ENCODE results near the gene TMEM181.
"Not testable (repeated sequence)": the region's sequence is repeated elsewhere in the genome, so short reads cannot be mapped to it uniquely, and the experiment has no call there.

TMEM181 gene

DNA sequence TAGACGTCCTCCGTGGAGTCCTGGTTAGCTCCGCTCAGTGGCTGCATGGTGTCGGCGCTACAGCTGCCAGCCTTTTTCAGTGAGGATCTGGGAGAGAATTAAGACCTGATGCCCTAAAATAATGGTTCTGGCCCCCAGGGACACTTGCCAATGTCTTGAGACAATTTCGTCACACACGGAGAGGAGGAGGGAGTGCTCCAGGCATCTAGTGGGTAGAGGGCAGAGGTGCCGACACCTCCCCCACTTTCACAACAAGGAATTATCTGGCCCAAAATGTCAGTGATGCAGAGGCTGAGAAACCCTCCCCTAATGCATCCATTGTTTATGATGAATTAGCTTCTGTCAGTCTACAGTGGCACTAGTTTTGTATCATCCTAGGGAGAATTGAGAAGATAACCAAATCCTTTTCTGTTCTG, 24.4 kb downstream of the TMEM181 start:
- no peak for DNase-seq (ENCODE audit: low read depth)
- H3K4me3 ChIP-seq (ENCODE audit: low read depth, low read length), result no peak overlapping the region

DNA sequence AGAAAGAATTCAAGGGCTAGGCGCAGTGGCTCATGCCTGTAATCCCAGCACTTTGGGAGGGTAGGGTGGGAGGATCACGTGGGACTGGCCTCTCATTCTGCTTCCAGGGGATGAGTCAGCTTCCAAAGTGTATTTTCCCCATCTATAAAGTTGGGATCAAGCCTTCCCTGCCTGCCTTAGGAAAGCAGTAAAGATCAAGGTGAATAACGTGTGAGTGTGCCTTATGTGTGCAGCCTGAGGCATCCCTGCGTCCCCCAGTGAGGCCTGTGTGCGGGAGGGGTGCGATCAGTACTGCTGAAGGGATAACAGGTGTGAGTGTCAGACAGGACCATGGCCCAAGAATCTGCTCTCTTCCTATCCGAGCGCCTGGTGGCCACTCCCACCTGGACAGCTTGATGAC, 26.8 kb downstream of the TMEM181 start:
- no peak for DNase-seq (ENCODE audit: low read depth)
- no peak overlapping the region for H3K4me3 ChIP-seq (ENCODE audit: low read depth, low read length)

DNA sequence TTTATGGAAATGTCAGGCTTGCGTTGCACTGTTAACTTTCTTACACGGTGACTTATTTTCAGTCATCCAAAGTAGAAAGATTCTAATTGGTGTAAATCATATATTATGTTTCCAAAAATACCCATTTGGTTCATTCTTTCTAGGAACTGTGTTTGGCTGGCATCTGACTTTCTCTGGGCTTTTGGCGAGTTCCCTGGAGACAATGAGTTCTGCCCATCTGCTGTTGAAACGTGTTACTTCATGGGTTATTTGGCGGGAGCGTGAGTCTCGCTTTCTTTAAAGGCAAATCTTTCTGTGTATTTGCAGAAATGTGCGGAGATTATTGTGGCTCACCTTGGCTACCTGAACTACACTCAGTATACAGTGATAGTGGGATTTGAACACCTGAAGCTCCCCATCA, 29.5 kb downstream of the TMEM181 start:
- no peak overlapping the region for H3K4me3 ChIP-seq (ENCODE audit: low read depth, low read length)
- DNase-seq (ENCODE audit: low read depth), result no peak

DNA sequence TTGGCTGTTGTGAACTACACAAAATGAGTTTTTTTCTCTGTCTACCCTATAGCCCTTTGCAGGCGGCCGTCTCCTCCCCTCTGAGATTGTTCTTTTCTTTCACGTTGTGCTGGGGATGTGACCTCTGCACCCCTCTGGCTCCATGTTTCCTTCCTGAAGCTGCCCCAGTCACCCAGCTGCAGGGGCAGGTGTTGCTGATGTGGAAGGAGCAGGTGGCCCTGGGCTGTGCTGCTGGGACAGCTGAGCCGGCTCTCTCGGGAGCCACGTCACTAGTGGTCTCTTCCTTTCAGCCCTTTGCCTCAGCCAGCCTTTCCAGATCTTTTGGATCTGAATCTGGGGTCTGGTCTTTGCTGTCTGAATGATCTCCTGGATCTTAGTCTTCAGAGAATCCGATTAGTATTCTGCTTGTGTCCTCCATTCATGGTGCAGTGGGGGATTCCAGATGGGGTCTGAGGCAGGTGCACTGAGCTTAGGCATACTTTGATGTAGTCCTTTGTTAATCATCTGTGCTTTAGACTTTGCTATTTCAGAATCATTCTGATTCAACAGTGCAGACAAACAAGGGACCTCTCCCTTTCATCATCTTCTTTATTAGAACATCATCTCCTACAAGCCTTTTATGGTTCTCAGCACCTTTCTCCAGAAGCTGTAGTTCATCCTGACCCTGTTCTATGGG, 31.4 kb downstream of the TMEM181 start:
- DNase-seq (ENCODE audit: low read depth), result no peak

DNA sequence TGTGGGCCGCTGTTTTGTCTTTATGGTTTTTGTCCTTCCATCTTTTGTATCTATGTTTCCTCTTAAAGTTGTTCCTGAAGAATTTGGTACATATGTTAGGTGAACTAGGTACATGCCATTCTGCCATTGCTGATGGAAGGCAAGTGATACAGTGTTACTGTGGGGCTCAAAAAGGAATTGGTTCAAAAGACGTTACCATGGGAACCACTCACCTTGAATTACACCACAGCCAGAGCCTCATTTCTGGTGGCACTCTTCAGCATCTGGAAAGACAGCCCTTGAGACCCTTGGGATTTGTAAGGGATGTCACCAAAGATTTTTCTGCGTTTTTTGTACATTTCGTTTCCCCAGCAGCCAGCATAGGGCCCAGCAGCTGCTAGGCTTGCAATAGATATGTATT, 31.9 kb downstream of the TMEM181 start:
- no peak for DNase-seq (ENCODE audit: low read depth)
- no peak overlapping the region for H3K4me3 ChIP-seq (ENCODE audit: low read depth, low read length)

More for the DNA sequence above, 31.4 kb downstream of the TMEM181 start:
- no peak overlapping the region for H3K4me3 ChIP-seq (ENCODE audit: low read depth, low read length)

DNA sequence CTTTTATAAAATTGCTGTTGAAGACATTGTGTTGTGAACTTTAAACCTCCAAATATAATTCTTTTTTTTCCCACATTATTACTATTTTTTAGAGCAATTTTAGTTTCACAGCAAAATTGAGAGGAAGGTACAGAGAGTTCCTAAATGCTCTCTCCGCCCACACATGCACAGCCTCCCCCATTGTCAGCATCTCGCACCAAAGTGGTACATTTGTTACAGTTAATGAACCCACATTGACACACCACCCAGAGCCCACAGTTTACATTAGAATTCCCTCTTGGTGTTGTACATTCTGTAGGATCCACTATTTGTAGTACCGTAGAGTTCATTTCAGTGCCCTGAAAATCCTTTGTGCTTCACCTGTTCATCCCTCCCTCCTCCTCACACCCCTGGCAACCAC, 33.8 kb downstream of the TMEM181 start:
- DNase-seq (ENCODE audit: low read depth), result no peak

DNA sequence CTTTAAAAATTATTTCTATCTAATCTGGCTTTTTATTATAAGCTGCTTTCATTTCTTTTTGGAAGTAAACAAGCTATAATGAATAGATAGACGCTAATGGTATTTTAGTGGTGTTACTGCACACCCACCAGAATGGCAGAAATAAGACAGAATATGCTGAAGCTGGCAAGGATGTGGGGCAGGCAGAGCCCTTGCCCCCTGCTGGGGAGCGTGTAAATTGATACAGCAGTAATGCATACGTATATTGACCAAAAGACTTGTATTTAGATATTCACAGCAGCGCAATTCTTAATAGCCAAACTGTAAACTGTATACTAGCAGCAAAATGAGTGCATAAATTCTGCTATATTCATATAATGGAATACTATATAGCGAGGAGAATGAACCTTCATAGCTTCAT, 35.3 kb downstream of the TMEM181 start:
- no peak overlapping the region for H3K4me3 ChIP-seq (ENCODE audit: low read depth, low read length)
- no peak for DNase-seq (ENCODE audit: low read depth)

More for the DNA sequence above, 33.8 kb downstream of the TMEM181 start:
- no peak overlapping the region for H3K4me3 ChIP-seq (ENCODE audit: low read depth, low read length)

DNA sequence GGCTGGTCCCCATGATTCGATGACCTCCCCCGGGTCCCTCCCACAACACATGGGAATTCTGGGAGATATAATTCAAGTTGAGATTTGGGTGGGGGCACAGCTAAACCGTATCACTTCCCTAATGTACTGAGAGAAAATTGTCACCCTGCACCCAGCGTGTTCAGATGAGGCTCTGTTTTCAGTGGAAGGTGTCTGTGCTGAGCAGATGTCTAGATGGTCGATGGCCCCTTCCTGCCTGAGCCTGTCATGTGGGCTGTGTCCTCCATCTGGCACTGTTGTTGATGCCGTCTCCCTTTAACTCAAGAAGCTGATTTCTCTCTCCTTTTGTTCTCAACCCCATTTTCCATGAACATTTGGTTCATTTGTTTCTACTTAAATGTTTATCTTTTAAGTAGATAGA, 37.0 kb downstream of the TMEM181 start:
- no peak overlapping the region for H3K4me3 ChIP-seq (ENCODE audit: low read depth, low read length)
- no peak for DNase-seq (ENCODE audit: low read depth)

DNA sequence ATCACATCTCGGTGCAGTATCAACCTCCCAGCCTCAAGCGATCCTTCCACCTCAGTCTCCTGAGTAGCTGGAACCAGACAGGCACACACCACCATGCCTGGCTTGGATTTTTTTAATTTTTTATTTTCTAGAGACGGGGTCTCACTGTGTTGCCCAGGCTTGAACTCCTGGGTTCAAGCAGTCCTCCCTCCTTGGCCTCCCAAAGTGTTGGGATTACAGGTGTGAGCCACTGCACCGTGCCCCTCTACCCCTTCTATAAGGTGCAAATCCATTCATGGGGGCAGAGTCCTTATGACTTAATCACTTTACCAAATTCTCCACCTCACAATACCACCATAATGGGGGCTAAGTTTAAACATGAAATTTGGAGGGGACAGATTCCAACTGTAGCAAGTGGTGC, 37.7 kb downstream of the TMEM181 start:
- no peak overlapping the region for H3K4me3 ChIP-seq (ENCODE audit: low read depth, low read length)
- no peak for DNase-seq (ENCODE audit: low read depth)

DNA sequence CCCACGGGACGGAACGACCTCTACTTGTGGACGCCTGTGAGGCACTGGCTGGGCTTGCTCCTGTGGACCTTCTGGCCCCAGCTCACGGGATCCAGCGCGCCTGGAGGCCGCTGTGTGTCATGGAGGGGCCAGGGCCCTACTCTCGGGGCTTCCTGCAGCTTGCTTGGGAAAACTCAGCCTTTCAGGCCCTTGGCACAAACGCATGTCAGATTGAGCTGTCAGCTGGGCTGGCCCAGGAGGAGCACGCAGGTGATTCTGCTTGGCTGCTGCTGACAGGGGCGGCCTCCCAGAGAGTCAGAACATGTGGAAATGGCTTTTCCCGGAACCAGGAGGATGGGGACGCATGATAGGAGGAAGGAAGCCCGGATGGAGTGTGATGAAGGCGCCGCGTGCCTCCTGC, 39.7 kb downstream of the TMEM181 start:
- no peak for DNase-seq (ENCODE audit: low read depth)
- H3K4me3 ChIP-seq (ENCODE audit: low read depth, low read length), result no peak overlapping the region

DNA sequence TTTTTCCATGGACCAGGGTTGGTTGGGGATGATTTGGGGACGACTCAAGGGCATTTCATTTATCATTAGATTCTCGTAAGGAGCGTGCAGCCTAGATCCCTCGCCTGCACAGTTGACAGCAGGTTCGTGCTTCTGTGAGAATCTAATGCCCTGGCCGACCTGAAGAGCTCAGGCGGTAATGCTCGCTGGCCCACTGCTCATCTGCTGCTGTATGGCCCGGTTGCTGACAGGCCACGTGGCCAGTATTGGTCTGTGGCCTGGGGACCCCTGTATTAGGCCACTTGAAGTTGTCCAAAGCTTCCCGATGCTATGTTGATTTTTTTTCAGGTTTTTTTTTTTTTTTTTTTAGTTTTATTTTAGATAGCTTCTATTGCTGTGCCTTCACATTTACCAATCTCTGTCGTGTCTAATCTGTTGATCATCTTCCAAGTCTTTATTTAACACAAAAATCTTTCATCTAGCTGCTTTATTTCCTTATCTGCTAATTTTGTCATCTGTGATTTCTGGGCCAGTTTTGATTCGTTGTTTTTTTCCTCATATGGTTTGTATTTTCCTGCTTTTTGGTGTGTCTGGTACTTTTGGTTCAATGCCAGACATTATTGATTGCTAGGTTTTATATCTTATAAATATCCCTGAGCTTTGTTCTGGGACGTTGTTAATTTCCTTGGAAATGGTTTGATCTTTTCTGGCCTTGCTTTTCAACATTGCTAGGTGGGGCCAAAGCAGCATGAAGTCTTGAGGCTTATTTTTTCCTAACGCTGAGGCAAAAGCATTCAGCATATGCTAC, 43.6 kb downstream of the TMEM181 start:
- DNase-seq (ENCODE audit: low read depth), result no peak
- no peak overlapping the region for H3K4me3 ChIP-seq (ENCODE audit: low read depth, low read length)

DNA sequence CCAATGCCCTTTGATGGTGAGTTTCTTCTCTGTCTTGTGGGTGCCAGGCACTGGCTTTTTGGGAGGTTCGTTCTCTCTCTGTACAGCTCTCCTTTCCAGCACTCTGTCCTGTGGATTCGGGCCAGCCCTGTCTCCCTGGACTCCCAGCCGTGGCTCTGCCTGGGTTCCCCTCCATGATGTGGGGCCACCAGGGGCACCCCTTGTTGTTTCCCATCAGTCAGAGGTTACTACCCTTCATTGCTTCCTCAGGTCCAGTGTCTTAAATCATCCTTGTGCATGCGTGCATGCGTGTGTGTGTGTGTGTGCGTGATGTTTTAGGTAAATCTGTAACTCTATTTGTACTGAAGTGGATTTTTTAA, 44.1 kb downstream of the TMEM181 start:
- no peak for DNase-seq (ENCODE audit: low read depth)
- no peak overlapping the region for H3K4me3 ChIP-seq (ENCODE audit: low read depth, low read length)

DNA sequence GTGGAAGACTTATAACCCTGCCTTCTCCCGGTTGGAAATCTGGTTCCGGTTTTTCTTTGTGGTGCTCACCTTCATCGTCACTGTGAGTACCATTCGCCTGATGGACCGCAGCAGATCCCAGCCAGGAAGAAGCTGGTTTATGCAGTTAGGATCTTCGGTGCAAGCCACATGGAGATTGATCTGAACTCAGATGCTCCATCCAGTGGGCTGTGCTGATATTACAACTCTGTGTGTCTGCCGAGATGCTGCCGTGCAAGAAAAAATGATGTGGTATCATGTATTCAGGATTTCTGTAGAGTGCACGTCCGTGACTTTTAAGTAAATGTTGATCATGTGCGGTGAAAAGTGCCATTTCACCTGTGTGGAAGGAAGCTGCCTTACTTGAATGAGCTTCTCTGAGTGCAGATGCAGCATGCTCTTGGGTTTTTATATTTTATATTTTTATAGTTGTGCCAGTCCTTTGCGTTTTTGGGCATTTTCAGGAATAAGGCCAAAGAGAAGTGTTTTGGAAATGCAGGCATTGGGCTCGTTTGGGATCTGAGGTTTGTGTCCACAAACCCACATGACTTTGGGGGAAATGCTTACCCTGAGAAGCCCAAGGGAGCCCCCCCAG, 45.5 kb downstream of the TMEM181 start:
- DNase-seq (ENCODE audit: low read depth), result peak; percentile 23

DNA sequence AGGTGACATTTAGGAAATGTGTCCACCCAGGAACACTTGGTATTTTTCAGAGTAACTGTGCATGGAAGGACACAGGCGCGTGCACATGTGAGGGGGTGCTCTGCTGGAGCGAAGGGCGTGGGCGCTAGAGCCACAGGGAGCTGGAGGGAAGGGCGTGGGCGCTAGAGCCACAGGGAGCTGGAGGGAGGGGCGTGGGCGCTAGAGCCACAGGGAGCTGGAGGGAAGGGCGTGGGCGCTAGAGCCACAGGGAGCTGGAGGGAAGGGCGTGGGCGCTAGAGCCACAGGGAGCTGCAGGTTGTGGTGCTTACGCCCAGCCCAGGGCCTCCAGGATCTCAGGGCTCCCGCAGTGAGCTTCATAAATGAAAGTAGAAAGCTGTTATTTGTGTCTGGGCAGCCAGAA, 46.1 kb downstream of the TMEM181 start:
- DNase-seq (ENCODE audit: low read depth); H3K4me3 ChIP-seq (ENCODE audit: low read depth, low read length): not testable (repeated sequence)

More for the DNA sequence above, 45.5 kb downstream of the TMEM181 start:
- no peak overlapping the region for H3K4me3 ChIP-seq (ENCODE audit: low read depth, low read length)

DNA sequence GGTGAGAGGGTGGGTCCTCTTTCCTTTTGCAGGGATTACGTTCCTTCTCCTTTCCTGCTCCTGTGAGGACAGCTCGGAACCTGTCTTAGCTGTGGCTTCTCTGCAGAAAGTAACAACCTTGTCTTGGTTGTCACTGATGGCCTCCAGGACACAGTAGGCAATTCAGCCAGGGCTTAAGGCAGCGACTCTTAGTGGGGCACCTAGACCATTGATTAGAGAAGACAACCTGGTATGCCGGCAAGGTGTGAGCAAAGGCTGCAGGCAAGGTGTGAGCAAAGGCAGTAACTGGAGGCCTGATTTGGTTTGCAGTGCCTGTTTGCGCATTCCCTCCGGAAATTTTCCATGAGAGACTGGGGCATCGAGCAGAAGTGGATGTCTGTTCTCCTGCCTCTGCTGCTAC, 47.0 kb downstream of the TMEM181 start:
- no peak for DNase-seq (ENCODE audit: low read depth)
- H3K4me3 ChIP-seq (ENCODE audit: low read depth, low read length), result no peak overlapping the region

DNA sequence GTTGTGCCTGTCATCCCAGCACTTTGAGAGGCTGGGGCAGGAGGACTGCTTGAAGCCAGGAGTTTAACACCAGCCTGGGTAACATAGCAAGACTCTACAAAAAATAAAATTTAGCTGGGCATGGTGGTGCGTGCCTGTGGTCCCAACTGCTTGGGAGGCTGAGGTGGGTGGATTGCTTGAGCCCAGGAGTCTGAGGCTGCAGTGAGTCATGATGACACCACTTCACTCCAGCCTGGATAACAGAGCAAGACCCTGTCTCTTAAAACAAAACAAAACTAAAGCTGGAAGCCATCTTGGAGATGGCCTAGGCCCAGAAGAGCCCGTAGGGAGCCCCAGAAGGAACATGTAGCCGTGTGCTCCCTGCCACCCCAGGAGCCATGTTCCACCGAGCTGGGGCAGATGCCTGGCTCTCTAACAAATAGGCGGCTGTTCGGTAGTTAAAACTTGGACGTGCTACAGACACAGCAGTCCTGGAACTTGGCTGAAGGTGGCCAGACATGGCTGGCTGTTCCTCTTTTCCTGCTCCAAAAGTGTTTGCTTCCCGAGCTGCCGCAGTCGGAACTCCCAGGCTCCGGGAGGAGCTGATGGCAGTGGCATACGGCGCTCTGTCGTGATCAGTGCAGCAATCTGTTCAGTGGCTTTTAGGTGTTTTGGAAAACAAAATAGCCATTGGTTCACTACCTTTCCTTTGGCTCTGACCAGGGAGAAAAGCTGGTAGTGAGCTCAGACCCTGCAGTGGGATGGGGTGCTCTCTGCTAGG, 47.7 kb downstream of the TMEM181 start:
- H3K4me3 ChIP-seq (ENCODE audit: low read depth, low read length), result no peak overlapping the region
- no peak for DNase-seq (ENCODE audit: low read depth)

DNA sequence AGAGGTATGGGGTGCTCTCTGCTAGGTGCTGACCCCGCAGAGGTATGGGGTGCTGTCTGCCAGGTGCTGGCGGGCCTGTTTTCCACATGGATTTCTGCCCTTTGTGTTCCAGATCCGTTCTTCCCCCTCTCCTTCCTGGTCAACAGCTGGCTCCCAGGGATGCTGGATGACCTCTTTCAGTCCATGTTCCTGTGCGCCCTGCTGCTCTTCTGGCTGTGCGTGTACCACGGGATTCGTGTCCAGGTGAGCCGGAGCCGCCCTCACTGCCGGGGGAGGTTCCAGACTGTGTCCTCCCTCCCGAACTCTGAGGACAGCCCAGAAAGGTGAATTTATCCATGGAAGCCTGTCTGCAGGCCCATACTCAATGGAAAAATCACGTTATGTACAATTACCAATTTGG, 48.3 kb downstream of the TMEM181 start:
- no peak for DNase-seq (ENCODE audit: low read depth)
- H3K4me3 ChIP-seq (ENCODE audit: low read depth, low read length), result no peak overlapping the region

DNA sequence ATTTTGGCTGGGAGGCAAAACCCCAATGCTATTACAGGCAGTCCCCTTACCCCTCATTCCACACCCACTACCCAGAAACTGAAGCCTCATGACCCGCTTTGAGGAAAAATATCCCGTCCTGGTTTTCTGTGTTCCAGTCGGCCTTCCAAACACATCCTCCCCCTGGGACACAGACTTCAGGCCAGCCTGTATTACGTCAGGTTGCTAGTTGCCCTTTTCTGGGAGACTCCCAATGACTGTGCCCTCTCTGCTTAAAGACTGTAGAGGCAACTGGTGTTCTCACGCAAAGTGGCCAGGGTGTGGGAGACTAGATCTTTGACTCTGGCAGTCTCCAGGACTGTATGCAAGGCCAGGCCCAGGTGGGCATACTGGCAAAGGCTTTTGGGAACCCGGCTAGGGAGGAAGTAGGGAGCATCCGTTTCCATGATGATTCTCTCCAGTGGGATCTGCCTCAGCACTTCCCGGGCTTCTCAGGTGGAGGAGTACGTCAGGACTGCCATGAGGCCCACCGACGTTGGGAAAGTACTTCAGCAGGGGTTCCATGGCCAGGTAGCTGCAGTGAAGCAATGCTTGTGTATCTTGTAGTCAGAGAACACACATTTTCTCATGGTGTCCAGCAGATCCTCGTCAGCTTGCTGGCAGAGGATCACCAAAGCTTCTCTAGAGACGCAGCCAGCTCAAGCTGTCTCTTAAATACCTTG, 49.7 kb downstream of the TMEM181 start:
- DNase-seq (ENCODE audit: low read depth), result no peak
- no peak overlapping the region for H3K4me3 ChIP-seq (ENCODE audit: low read depth, low read length)

DNA sequence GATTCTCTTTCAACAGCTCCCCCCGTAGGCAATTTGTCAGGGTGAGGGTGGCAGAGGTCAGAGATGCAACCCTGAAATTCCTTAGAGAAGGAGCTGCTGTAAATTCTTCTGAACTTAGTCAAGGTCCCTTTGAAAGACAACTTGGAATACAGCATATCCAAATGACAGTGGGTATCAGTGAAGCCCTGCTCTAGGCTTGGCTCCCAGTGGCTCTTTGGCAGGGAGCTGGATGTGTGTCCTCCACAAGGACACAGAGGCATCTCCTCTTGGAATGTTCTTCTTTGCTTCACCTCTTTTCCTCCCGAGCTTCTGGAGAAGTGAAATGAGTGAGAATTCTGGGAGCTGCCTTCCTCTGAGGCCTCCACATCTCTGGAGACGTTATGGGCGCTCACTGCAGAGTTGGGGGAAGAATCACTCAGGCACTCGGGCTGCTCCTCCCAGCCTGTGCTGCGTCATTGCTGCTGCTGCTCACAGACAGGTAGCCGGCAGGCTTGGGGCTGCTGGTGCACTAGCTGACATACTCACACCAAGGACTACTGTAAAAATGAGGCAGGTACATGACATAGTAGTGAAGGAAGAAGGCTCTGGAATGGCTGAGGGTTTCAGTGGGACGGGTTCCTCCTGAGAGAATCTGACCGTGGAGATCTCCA, 50.6 kb downstream of the TMEM181 start:
- H3K4me3 ChIP-seq (ENCODE audit: low read depth, low read length), result no peak overlapping the region
- DNase-seq (ENCODE audit: low read depth), result no peak
